GM19452 (cell line): ENCODE data around the gene SPDYE6.
"Not testable (repeated sequence)": the region's sequence is repeated elsewhere in the genome, so short reads cannot be mapped to it uniquely, and the experiment has no call there.

Experiments used
- ATAC-seq: cut with Tn5 transposase; IDR thresholded peaks from one replicate; pipeline ENCODE4 v1.9.1; 2021; ENCODE audit not compliant: unreplicated experiment

The SPDYE6 gene

DNA sequence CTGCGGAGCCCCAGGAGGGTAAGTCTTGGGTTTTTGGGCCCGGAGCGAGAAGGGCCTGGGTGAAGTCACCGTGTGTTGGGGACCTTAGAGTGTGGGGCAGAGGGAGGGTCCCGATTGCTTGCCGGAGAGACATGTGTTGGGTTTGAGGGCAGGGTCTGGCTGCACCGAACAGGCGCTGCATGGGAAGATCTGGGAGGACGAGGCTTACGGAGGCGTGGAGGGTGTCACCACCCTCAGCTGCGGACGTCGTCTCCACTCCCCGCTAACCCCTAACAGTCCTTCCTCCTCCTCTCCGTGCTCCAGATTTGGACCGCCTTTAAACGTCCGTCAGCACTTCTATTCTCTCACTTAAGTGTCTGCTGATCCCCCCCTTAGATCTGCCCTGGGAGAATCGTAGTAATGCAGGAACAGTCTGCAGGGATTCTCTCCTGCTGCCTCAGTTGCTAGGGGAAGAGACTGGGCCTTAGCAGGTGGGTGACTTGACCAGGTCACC is 8.2 kb upstream of the SPDYE6 start:
- ATAC-seq: not testable (repeated sequence)

- peak; percentile 99 for ATAC-seq
Observed at GRCh38 chr7:102363549-102364393, 7.5 kb upstream of the SPDYE6 start.

DNA sequence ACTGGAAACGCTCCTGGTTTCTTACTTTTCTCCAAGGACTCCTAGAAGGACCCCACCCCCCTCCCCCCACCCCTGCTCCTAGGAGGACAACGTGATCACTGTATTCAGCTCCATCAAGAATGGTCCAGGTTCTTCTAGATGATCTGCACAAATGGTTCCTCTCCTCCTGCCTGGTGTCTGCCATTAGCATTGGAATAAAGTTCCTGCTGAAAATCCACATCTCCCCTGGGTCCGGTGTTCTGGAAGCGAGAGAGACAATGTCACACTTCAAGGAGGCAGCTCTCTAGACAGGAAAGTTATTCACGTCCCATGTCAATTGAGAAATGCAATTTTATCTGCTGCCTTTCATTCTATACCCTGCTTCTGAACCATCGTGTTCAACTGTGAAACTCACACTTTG is 9.3 kb downstream of the SPDYE6 start:
- ATAC-seq: not testable (repeated sequence)

DNA sequence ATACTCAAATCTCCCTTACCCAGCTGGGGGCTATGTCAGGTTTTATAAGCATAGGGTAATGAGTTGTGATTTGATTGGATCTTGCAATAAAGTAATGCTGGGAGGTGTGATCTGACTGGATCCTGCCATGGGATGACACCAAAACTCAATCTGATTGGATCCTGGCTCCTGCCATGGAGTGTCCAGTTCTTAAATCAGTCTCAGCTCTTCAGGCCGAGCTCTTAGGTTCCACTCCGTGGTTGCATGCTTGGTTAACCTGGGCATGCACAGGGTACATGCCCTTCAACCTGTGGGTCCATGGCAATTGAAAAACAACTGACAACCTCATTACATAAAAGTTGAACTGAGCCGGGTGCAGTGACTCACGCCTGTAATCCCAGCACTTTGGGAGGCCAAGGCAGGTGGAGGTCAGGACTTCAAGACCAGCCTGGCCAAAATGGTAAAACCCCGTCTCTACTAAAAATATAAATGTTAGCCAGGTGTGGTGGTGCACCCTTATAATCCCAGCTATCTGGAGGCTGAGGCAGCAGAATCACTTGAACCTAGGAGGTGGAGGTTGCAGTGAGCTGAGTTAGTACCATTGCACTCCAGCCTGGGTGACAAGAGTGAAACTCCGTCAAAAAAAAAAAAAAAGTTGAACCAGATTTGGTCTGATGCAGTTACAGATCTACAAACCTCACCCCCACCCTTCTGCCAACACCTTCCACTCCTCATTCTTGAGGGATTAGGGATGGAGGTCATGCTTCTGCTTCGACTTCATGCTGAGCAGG is 15.5 kb downstream of the SPDYE6 start:
- not testable (repeated sequence) for ATAC-seq

- ATAC-seq: not testable (repeated sequence)
Observed at GRCh38 chr7:102337420-102337819, 18.8 kb downstream of the SPDYE6 start.

DNA sequence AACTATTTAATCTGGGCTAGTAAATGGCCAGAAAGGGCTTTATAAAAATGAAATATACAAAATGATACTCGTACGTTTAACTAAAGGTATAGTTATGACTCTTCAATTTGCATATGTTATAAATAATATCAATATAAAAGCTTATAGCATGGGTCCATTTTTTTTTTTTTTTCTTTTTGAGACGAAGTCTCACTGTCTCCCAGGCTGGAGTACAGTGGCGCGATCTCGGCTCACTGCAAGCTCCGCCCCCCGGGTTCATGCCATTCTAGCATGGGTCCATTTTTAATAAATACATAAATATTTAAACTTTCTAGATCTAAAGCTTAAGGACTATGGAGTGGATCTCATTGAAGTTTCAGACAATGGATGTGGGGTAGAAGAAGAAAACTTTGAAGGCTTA is 19.2 kb downstream of the SPDYE6 start:
- not testable (repeated sequence) for ATAC-seq

- peak; percentile 58 for ATAC-seq
Observed at GRCh38 chr7:102335574-102335973, 20.7 kb downstream of the SPDYE6 start.

- ATAC-seq: not testable (repeated sequence)
Observed at GRCh38 chr7:102330666-102331460, 25.4 kb downstream of the SPDYE6 start.

DNA sequence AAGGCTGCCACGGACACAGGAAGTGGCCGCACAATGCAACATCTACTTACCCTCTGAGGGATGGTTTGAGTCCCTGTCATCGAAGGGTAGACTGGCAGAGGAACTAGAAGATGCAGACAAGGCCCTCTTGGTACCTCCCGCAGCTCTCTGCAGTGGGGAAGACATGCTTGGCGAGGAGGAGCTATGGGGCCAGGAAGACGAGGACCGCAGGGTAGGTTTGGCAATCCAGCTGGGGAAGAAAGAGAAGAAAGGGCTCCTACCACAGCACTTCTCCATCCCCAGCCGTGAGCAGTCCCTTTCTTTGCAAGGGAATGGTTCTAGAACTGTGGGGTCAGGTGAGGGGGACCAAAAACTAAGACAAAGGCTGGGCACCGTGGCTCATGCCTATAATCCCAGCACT is 26.9 kb downstream of the SPDYE6 start:
- ATAC-seq: not testable (repeated sequence)

DNA sequence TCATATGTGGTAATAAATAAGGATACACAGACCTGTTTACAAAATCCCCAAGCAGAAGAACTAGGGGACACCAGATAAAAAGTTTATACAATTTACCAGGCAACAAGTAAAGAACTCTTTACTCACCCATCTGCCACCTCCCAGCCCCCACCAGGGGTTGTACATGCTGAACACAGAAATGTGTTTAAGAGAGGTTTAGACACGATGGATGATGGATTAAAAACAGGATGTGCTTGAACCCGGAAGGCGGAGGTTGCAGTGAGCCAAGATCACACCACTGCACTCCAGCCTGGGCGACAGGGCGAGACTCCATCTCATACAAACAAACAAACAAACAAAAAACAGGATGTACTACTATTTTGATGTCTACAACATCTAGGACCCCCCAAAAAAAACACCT is 27.4 kb downstream of the SPDYE6 start:
- ATAC-seq: not testable (repeated sequence)

DNA sequence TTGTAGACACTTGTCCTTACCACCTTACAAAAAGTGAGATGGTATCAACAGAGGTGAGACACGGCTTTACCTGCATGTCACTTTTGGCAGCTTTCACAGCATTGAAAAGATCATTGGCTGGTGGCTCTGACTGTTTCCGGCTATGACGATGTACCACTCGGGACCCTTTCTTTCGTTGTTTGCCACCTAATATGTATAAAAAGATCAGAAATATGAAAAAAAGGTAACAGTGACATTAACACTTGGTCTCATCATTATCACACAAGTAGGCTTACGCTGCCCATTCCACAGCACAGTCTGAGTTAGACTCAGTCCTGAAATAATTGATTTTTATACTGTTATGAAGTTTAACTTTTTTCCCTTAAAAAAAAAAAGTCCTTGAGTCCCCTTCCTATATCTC is 29.1 kb downstream of the SPDYE6 start:
- not testable (repeated sequence) for ATAC-seq

GRCh38 chr7:102326157-102326889 is 29.9 kb downstream of the SPDYE6 start:
- no peak for ATAC-seq

DNA sequence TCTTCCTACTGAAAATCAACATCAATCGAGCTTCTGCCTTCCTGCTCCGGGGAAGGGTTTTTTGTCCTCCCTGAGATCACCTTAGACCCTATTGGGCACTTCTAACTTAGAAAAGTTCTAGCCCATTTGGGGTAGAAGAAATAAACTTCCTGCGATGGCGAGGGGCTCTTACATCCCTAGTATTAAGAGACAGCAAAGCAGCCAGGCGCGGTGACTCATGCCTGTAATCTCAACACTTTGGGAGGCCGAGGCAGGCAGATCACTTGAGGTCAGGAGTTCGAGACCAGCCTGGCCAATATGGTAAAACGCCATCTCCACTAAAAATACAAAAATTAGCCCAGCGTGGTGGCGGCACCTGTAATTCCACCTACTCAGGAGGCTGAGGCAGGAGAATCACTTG is 31.1 kb downstream of the SPDYE6 start:
- ATAC-seq: not testable (repeated sequence)

DNA sequence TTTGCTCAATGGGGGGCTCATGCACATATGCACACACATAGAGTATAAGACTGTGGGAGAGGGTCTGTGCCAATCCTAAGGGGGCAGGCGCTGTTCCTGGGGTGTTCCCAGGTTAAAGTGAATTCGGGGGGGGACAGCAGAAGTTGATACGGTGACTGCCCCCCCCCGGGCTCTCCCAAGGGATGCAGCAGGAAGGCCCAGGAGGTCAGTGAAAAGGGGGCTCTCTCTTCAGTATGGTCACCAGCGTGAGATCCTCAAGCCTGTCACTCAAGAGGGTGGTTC is 32.4 kb downstream of the SPDYE6 start:
- no peak for ATAC-seq

- no peak for ATAC-seq
Observed at GRCh38 chr7:102322202-102322715, 34.0 kb downstream of the SPDYE6 start.

GRCh38 chr7:102321351-102322201 is 34.7 kb downstream of the SPDYE6 start:
- no peak for ATAC-seq

- ATAC-seq: no peak
Observed at GRCh38 chr7:102320601-102321350, 35.5 kb downstream of the SPDYE6 start.

DNA sequence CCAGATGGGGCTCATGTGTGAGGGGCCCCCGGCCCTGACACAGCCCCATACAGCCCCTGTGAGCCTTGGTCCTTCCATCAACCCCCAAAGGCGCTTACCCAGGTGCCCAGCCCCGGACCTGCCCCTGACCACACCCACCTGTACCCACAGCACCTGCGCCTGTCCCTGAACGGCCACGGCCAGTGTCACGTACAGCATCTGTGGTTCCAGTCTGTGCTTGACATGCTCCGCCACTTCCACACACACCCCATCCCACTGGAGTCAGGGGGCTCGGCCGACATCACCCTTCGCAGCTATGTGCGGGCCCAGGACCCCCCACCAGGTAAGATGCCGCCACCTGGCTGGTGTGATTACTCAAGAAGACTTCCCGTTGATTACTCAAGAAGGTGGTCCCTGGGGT is 36.1 kb downstream of the SPDYE6 start:
- no peak for ATAC-seq

GRCh38 chr7:102319671-102320070 is 36.6 kb downstream of the SPDYE6 start:
- no peak for ATAC-seq
